GM19240 (cell line): ENCODE data around the gene SLC8A1.

Experiments used
- DNase-seq: peaks from one replicate; pipeline ENCODE4 v3.0.0; 2011; ENCODE audit warnings: low spot score; ENCODE audit not compliant: insufficient read length

The SLC8A1 gene

DNA sequence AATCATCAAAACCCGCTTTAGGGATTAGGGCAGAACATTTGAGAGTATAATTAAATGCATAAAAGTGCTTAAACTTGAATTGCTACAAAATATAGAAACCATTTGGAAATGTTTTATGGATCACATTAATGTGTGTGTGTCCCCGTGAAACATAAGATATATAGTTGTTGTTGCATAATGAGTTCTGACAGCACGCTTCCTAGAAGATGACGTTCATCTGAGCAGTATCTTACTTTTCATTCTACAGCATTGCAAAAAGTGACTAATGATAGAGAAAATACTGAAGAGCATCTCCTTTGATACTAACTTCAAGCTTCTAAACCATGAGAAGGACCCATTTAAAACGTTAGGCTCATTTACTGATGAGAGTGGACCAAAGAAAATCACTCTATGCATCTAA is 63.7 kb downstream of the SLC8A1 start:
- DNase-seq: no peak

DNA sequence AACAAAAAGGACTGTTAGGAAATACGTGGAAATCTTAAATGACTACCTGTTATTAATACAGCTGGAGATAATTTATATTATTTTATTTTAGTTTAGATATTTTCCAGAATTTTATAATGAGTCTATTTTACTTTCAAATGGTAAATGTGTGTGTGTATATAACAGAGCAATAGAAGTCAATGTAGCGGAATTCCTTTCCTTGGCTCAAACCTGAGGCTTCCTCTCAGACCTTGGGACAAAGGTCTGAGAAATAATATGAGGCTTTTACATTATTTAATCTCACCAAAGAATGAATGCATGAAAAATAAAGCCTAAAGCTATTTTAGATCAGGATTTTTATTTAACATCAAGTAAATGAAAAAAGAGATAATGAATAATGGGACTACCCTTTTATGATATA is 65.7 kb downstream of the SLC8A1 start:
- DNase-seq: no peak

- DNase-seq: no peak
These were observed 67.2 kb downstream of the SLC8A1 start for GRCh38 chr2:40384714-40385113.

GRCh38 chr2:40384233-40384632 is 67.7 kb downstream of the SLC8A1 start:
- DNase-seq: no peak

DNA sequence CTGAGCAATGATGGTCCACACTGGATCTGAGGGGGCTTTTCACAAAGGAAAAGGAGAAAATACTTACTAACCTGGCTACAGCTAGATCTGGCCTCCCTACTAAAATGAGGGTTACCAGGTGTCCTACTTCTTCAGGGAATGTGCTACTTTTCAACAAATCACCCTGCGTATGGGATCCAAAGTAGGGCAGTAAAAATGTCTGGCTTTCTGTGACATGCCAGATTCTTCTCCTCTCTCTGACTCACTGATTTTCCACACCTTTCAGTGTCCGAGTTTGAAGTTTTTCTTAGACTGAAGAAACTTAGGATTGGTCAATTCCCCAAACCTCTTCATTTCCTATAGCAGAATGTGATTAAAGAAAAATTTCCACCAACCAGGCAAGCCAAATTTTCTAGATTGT is 71.2 kb downstream of the SLC8A1 start:
- no peak for DNase-seq

DNA sequence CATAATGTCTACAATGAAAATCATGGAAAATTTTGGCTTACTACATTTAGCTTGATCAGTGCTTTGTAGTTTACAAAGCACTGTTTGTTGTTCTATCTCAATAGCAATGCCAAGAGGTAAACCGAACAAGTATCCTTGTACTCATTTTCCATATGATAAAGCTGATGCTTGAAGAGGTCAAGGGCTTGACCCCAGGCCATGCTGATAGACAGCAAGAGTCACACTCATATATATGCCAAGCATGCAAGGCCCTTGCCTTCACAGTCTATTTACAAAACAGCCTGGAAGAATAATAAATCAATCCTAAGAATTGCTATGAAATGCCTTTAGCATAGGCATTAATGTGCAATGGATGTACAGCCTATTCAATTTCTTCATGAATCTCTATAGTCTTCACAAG is 71.8 kb downstream of the SLC8A1 start:
- DNase-seq: no peak

- no peak for DNase-seq
These were observed 77.2 kb downstream of the SLC8A1 start for GRCh38 chr2:40374543-40375240.

DNA sequence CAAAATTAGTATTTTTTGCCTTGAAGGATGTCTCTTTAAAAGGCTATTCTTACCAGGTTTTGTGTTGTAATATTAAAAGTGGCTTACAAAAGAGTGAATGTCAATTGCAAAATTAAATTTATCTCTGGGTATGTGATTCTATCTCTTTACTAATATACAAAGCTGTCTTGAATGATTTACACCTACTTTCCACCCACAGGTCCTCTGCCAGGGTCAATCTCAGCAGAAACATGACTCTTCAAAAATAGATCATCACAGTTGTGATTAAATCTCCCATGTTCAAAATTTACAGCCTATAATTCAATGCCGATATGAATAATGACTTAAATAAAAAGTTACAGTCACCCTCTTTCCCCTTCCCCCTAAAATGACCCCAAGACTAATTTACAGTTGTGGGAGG is 78.8 kb downstream of the SLC8A1 start:
- no peak for DNase-seq

DNA sequence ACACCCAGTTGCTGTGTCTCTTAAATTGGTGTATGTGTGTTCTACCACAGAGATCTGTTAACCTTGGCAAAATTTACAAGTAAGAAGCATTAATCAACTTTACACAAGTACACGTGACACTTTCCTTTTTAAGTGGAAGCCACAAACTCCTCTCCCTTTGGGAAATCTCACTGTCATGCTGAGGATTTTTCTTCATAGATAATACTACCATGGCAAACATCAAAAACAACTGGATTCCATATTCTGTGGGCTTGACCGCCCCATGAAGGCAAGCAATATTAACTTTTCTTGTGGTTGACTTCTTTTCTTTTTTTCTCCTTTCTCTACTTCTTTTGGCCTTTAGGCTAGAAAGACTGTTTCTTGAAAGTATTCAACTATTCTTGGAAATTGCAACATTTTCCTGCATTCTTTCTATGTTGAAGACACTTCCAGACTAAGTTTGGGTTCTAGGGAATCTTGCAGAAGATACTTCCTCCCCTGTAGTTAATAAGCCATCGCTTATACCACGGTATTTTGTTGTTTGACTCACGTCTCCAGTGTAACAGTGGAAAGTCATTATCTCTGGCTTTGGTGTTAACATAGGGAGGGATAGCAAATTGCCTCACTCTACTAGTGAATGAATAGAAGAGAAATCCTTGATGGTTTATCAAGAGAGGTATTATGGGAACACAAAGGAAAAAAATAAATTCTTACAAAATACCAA is 79.5 kb downstream of the SLC8A1 start:
- no peak for DNase-seq

- DNase-seq: no peak
These were observed 80.2 kb downstream of the SLC8A1 start for GRCh38 chr2:40371525-40372282.

- no peak for DNase-seq
These were observed 81.9 kb downstream of the SLC8A1 start for GRCh38 chr2:40370007-40370395.

DNA sequence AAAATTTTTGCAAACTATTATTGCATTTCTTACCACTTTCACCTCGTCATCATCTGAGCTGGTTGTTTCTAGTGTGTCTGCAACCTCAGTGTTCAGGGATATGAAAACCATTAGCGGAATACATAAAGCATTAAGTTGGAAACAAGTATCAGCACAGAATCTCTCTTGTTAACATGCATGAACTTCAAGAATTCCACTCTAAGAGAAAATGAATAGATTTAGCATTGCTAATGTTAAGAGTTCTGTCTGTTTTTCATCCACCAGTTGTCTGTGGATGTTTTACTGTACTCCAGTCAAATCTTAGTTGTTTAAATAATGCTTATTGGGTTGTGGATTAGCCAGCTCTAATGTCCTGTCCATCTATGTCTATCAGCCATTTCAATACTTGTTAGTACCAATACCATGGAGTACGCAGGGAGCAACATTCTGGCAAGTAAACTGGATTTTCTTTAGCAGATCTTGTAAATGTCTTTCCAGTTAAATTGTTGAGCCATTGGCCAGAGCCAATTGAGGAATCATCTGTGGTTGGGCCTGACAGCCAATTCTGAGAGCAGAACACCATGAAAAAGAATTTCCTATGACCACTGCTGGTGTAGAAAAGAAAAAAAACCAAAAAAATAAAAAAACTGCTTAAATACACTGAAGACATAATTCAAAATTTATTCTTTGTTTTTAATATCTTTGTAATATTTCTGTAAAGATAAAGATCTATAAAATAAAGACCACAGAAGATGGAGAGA is 82.5 kb downstream of the SLC8A1 start:
- no peak for DNase-seq

GRCh38 chr2:40367652-40368051 is 84.2 kb downstream of the SLC8A1 start:
- DNase-seq: no peak

- DNase-seq: no peak
These were observed 84.9 kb downstream of the SLC8A1 start for GRCh38 chr2:40367032-40367431.

- no peak for DNase-seq
These were observed 87.6 kb downstream of the SLC8A1 start for GRCh38 chr2:40364151-40364874.

- no peak for DNase-seq
These were observed 88.3 kb downstream of the SLC8A1 start for GRCh38 chr2:40363631-40364030.

- DNase-seq: no peak
These were observed 88.7 kb downstream of the SLC8A1 start for GRCh38 chr2:40363231-40363630.

- no peak for DNase-seq
These were observed 90.4 kb downstream of the SLC8A1 start for GRCh38 chr2:40361478-40361877.

DNA sequence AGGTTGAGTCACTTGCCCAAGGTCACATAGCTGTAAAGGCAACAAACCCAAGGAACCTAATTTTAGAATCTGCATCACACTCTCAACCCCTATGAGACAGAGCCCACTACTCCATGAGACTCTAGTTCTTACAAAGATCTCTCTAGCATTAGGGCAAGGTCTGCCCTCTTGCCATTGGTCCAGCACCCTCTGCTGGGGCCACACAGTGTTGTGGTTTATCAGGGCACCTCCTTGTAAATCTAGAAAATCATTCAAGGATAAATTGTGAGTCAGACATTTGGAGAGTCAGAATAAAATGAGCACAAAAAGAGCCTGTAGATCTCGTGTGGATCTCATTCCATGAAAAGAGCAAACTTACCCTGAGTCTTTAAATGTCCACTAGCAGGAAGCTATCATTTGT is 91.2 kb downstream of the SLC8A1 start:
- DNase-seq: no peak

DNA sequence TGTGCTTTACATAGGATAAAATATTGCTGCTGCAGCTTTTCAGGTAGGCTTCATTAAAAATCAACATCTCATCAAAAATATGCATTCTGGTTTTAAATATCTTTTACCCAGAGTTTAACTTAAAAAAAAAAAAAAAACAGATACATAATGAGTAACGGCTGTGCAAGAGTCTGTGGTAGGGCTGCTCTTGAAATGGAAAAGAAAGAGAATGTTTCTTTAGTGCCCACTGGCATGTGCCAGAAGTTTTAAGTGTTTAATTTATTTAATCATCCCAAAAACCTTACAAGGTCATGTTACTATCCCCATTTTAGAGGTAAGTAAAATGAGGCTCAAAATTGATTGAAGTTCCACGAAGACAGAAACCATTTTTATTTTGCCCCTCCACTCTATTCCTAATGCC is 92.1 kb downstream of the SLC8A1 start:
- no peak for DNase-seq

DNA sequence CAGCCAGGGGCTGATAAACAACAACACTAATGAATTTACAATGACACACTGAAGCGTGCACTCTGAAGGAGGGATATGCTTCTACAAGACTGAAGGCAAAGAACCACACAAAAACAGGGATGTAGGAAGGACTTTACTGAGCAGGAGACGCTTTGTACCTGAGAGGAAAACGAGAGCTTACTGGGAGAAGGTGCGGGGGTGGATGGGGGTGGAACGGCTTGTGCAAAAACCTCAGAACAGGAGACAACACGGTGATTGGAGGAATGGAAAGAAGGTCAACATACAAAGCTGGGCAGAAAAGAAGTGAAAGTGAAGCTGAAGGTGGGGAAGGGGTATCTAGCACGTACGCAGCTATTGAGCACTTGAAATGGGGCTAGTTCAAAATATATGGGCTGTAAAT is 93.1 kb downstream of the SLC8A1 start:
- no peak for DNase-seq
